NAMALWA (cell line): ENCODE results near the gene PLAU.

Experiments used
- DNase-seq: peaks from one replicate; pipeline ENCODE4 v3.0.0-alpha.2; 2015; ENCODE audit warnings: low spot score

Gene PLAU

GRCh38 chr10:73910764-73911552, at the start of gene PLAU:
Gene PLAU, plus strand, starts transcription at chr10:73911132. Its CDS starts 424 bp downstream, at chr10:73911556.
- DNase-seq, result no peak

GRCh38 chr10:73862011-73862410, 48.9 kb upstream of the PLAU start:
- DNase-seq, result no peak

- DNase-seq, result no peak
Measured at GRCh38 chr10:73863039-73863817, 47.7 kb upstream of the PLAU start.

GRCh38 chr10:73864229-73864628, 46.7 kb upstream of the PLAU start:
- no peak for DNase-seq

GRCh38 chr10:73865107-73865458, 45.8 kb upstream of the PLAU start:
- DNase-seq, result no peak

GRCh38 chr10:73865459-73866442, 45.2 kb upstream of the PLAU start:
- DNase-seq, result peak; percentile 28

- DNase-seq, result no peak
Measured at GRCh38 chr10:73866621-73867020, 44.3 kb upstream of the PLAU start.

GRCh38 chr10:73867126-73867807, 43.7 kb upstream of the PLAU start:
- DNase-seq, result no peak

- DNase-seq, result no peak
Measured at GRCh38 chr10:73867871-73868631, 42.9 kb upstream of the PLAU start.

GRCh38 chr10:73868655-73869195, 42.2 kb upstream of the PLAU start:
- no peak for DNase-seq

- no peak for DNase-seq
Measured at GRCh38 chr10:73871295-73872189, 39.4 kb upstream of the PLAU start.

- DNase-seq, result no peak
Measured at GRCh38 chr10:73872190-73872710, 38.7 kb upstream of the PLAU start.

GRCh38 chr10:73873142-73873837, 37.6 kb upstream of the PLAU start:
- DNase-seq, result no peak

GRCh38 chr10:73873838-73874215, 37.1 kb upstream of the PLAU start:
- no peak for DNase-seq

- peak; percentile 73 for DNase-seq
Measured at GRCh38 chr10:73874267-73875138, 36.4 kb upstream of the PLAU start, which contains the start of gene CAMK2G. Gene CAMK2G, minus strand, starts transcription at chr10:73874555. Its CDS starts 94 bp downstream, at chr10:73874461.

- DNase-seq, result peak; percentile 51
Measured at GRCh38 chr10:73875139-73875475, 35.8 kb upstream of the PLAU start.

GRCh38 chr10:73876157-73876556, 34.8 kb upstream of the PLAU start:
- no peak for DNase-seq

GRCh38 chr10:73876566-73876965, 34.4 kb upstream of the PLAU start:
- DNase-seq, result no peak
